CD1c-positive myeloid dendritic cell (primary cell): ENCODE results near the gene LRIG1.
"Not testable (repeated sequence)": the region's sequence is repeated elsewhere in the genome, so short reads cannot be mapped to it uniquely, and the experiment has no call there.

Source experiments
- DNase-seq: peaks from one replicate; pipeline ENCODE4 v3.0.0-alpha.2; 2016; ENCODE audit errors: extremely low spot score

The LRIG1 gene

GRCh38 chr3:66442254-66443117 is 58.3 kb downstream of the LRIG1 start:
- DNase-seq: no peak

GRCh38 chr3:66441692-66442091 is 59.1 kb downstream of the LRIG1 start:
- no peak for DNase-seq

GRCh38 chr3:66441129-66441528 is 59.7 kb downstream of the LRIG1 start:
- no peak for DNase-seq

GRCh38 chr3:66439666-66440344 is 61.0 kb downstream of the LRIG1 start:
- peak; percentile 6 for DNase-seq

GRCh38 chr3:66438046-66438445 is 62.8 kb downstream of the LRIG1 start:
- no peak for DNase-seq

- no peak for DNase-seq
These were observed 63.4 kb downstream of the LRIG1 start for GRCh38 chr3:66437341-66437929.

- no peak for DNase-seq
These were observed 64.8 kb downstream of the LRIG1 start for GRCh38 chr3:66435989-66436388.

- no peak for DNase-seq
These were observed 66.1 kb downstream of the LRIG1 start for GRCh38 chr3:66434726-66435125.

GRCh38 chr3:66433522-66433782 is 67.4 kb downstream of the LRIG1 start:
- no peak for DNase-seq

- no peak for DNase-seq
These were observed 67.9 kb downstream of the LRIG1 start for GRCh38 chr3:66432767-66433521.

- no peak for DNase-seq
These were observed 68.6 kb downstream of the LRIG1 start for GRCh38 chr3:66432041-66432766.

GRCh38 chr3:66431494-66431893 is 69.3 kb downstream of the LRIG1 start:
- DNase-seq: no peak

- DNase-seq: no peak
These were observed 69.9 kb downstream of the LRIG1 start for GRCh38 chr3:66430876-66431275.

GRCh38 chr3:66428733-66429132 is 72.1 kb downstream of the LRIG1 start:
- no peak for DNase-seq

GRCh38 chr3:66427951-66428474 is 72.8 kb downstream of the LRIG1 start:
- DNase-seq: no peak

GRCh38 chr3:66427352-66427751 is 73.5 kb downstream of the LRIG1 start:
- no peak for DNase-seq

GRCh38 chr3:66426135-66426534 is 74.7 kb downstream of the LRIG1 start:
- DNase-seq: no peak

- no peak for DNase-seq
These were observed 75.2 kb downstream of the LRIG1 start for GRCh38 chr3:66425576-66426114.

- DNase-seq: no peak
These were observed 75.8 kb downstream of the LRIG1 start for GRCh38 chr3:66425032-66425431.

- no peak for DNase-seq
These were observed 77.0 kb downstream of the LRIG1 start for GRCh38 chr3:66423791-66424190.

- not testable (repeated sequence) for DNase-seq
These were observed 78.9 kb downstream of the LRIG1 start for GRCh38 chr3:66421893-66422292.
